ENCODE results near the gene ARHGEF18.
"Not testable (repeated sequence)": the region's sequence is repeated elsewhere in the genome, so short reads cannot be mapped to it uniquely, and the experiment has no call there.

ARHGEF18 gene

GRCh38 chr19:7348587-7349230 lies at the start of gene ARHGEF18:
Gene ARHGEF18, plus strand, starts transcription at chr19:7348937. Its CDS starts 13,954 bp downstream, at chr19:7362891.
- DNase-seq, result no peak

DNA sequence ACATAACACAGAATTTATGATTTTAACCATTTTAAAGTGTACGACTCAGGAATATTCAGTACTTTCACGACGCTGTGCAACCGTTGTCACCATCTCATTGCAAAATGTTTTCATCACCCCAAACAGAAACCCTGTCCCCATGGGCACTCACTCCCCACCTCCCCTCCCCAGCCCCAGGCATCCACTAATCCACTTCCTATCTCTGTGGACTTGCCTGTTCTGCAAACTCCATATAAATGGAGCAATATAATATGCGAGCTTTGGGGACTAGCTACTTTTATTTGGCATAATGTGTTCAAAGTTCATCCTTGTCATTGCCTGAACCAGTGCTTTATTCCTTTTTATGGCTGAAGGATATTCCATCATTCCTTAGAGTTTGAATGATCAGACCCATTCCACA lies 47.2 kb upstream of the ARHGEF18 start:
- no peak for DNase-seq

GRCh38 chr19:7303470-7303869 lies 45.3 kb upstream of the ARHGEF18 start:
- DNase-seq, result no peak

GRCh38 chr19:7304200-7304599 lies 44.5 kb upstream of the ARHGEF18 start:
- no peak for DNase-seq

DNA sequence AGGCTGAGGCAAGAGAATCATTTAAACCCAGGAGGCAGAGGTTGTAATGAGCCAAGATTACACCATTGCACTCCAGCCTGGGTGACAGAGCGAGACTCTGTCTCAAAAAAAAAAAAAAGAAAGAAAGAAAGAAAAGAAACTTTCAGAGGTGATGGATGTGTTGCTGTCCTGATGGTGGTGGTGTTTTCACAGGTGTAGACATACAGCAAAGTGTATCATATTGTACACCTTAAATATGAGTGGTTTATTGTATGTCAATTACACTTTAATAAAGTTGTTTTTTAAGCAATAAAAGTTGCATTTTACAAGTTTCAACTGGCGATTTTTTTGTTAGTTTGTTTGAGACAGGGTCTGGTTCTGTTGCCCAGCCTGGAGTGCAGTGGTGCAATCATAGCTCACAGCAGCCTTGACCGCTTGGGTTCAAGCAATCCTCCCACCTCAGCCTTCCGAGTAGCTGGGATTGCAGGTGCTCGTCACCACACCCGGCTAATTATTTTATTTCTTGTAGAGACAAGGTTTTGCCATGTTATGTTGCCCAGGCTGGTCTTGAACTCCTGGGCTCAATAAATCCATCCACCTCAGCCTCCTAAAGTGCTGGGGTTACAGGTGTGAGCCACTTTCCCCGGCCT lies 41.0 kb upstream of the ARHGEF18 start:
- no peak for DNase-seq

DNA sequence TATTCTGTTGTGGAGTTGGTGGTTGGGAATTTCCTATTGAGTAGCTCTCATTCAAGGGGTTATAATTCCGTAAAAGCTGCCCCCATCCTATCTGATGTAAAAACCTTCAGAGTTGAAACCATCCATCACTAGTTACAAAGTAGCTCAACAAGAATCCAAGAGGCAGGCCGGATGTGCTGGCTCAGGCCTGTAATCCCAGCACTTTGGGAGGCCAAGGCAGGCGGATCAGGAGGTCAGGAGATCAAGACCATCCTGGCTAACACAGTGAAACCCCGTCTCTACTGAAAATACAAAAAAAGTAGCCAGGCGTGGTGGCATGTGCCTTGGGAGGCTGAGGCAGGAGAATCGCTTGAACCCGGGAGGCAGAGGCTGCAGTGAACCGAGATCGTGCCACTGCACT lies 40.4 kb upstream of the ARHGEF18 start:
- DNase-seq, result not testable (repeated sequence)

- DNase-seq, result no peak
These were observed 36.8 kb upstream of the ARHGEF18 start for GRCh38 chr19:7311911-7312310.

GRCh38 chr19:7312816-7313215 lies 35.9 kb upstream of the ARHGEF18 start:
- DNase-seq, result no peak

DNA sequence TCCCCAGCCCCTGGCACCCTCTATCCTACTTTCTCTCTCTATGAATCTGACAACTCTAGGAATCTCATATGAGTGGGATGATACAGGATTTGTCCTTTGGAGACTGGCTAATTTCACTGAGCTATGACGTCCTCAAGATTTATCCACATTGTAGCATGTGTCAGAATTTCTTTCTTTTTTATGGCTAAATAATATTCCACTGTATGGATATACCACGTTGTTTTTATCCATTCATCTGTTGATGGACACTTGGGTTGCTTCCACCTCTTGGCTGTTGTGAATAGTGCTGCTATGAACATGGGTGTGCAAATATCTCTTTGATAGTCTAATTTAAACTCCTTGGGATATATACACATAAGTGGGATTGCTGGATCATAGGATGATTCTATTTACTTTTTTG lies 30.6 kb upstream of the ARHGEF18 start:
- no peak for DNase-seq

- no peak for DNase-seq
These were observed 22.4 kb upstream of the ARHGEF18 start for GRCh38 chr19:7326105-7326877.

GRCh38 chr19:7327802-7328201 lies 20.9 kb upstream of the ARHGEF18 start:
- no peak for DNase-seq

- no peak for DNase-seq
These were observed 20.1 kb upstream of the ARHGEF18 start for GRCh38 chr19:7328647-7329046.

DNA sequence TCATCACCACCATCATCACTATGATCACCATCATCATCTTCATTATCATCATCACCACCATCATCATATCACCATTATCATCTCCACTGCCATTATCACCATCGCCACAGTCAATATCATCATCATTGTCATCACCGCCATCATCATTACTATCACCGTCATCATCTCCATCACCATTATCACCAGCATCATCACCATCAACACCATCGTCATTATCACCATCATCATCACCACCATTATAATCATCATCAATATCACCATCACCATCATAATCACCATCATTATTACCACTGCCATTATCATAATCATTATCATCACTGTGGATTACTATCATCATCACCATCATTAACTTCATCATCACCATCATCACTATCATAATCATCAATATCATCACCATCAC lies 17.3 kb upstream of the ARHGEF18 start:
- DNase-seq, result no peak

- DNase-seq, result no peak
These were observed 15.3 kb upstream of the ARHGEF18 start for GRCh38 chr19:7333198-7334118.

GRCh38 chr19:7336321-7336973 lies 12.3 kb upstream of the ARHGEF18 start:
- DNase-seq, result no peak

DNA sequence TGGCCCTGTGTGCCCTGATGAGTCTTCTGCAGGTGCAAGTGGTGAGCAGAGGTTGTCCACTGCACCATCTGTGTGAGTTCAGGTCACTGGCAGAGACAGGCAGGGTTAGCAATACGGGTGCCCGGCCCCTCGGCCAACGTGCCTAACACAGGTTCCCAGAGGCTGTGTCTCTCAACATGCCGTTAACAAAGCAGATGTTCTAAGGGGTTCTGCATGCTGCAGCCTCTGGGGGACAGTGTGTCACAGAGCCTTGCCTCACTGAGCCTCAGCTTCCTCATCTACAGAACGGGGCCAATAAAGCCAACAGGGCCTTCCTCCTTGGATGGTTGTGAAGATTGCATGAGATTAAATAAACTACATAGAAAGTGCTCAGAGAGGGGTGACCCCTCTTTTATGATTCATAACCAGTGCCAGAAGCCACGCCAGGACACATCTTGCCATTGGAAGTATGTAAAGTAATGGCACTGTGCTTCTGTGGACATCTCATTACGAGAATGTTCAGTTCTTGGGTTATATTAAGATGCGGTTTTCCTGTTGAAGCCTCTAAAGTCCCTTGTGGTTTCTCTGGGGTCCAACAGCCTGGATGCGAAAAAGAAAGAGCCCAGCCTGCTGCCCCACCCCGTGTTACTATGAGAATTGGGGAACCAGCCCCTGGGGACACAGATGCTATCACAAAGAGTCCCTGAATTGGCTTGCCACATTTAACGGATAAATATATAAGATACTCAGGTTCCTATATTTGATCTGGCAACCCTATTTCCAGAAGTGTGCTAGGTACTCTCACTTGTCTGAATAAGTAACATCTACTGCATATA lies 11.2 kb upstream of the ARHGEF18 start:
- DNase-seq, result no peak

GRCh38 chr19:7340959-7341837 lies 7.5 kb upstream of the ARHGEF18 start:
- peak; percentile 48 for DNase-seq

GRCh38 chr19:7342143-7342542 lies 6.6 kb upstream of the ARHGEF18 start:
- DNase-seq, result no peak

GRCh38 chr19:7346488-7346971 lies 2.2 kb upstream of the ARHGEF18 start:
- no peak for DNase-seq

GRCh38 chr19:7346997-7347396 lies 1.7 kb upstream of the ARHGEF18 start:
- not testable (repeated sequence) for DNase-seq
